HT1080 (cell line): ENCODE data around the gene TRABD2B. TPM values are rescaled to one million over a fixed set of nuclear protein-coding genes. Genes with fewer than 3 reads are reported as not detected.

Source experiments
- DNase-seq: peaks from one replicate; pipeline ENCODE4 v3.0.0-alpha.2; 2015; ENCODE audit warnings: low read depth
- total RNA-seq: library from RNA; depleted of rRNA; stranded (reverse); fragments of >200 nt; shearing (Covaris generic); gene quantifications from 2 replicates; pipeline ENCODE4 v1.2.3, GENCODE V29; 2014; rRNA removed

The TRABD2B gene
- total RNA-seq, 1 experiment from 2014 or later: not detected

- DNase-seq: no peak
Measured at GRCh38 chr1:47711184-47711847, 285.9 kb downstream of the TRABD2B start.

Other genes starting within 250 kb of the TRABD2B start
- gene SLC5A9, start 225.3 kb upstream of the TRABD2B start, total RNA-seq: not detected in 2 replicates